GM23338 (cell line): Measurements from ENCODE around the gene RBM7. TPM values are rescaled to one million over a fixed set of nuclear protein-coding genes. Genes with fewer than 3 reads are reported as not detected.
A peak's percentile ranks its signal among the peaks of the same experiment; 100 is the strongest.

ENCODE experiments used
- ATAC-seq: fragments of 200-7000 bp; cut with Tn5 transposase; 3 replicates; pipeline ENCODE4 v1.9.1; 2020
- DNase-seq: peaks from one replicate; pipeline ENCODE4 v3.0.0-alpha.2; 2015; ENCODE audit warnings: low spot score
- H2AFZ ChIP-seq: fragments of 200-600 bp; sonication (generic); 2 replicates; pipeline ENCODE4 v1.8.0; 2016; ENCODE audit warnings: antibody characterized with exemption, mild to moderate bottlenecking, moderate library complexity
- H3F3A ChIP-seq: fragments of 200-600 bp; sonication (generic); replicated peaks from 2 replicates; pipeline ENCODE4 v1.8.0; 2017; ENCODE audit warnings: antibody characterized with exemption, mixed run types, low read depth
- H3K27ac ChIP-seq: fragments of 200-600 bp; sonication (generic); 2 replicates; pipeline ENCODE4 v1.6.1; 2016; ENCODE audit warnings: low read depth
- H3K27me3 ChIP-seq: fragments of 200-600 bp; sonication (generic); 2 replicates; pipeline ENCODE4 v1.8.0; 2016; ENCODE audit warnings: mild to moderate bottlenecking, mixed run types, moderate library complexity; ENCODE audit not compliant: insufficient read depth
- H3K36me3 ChIP-seq: fragments of 200-600 bp; sonication (generic); 2 replicates; pipeline ENCODE4 v1.8.0; 2016; ENCODE audit warnings: mild to moderate bottlenecking; ENCODE audit not compliant: insufficient read depth
- H3K4me1 ChIP-seq: fragments of 200-600 bp; sonication (generic); 2 replicates; pipeline ENCODE4 v1.8.0; 2016; ENCODE audit warnings: mild to moderate bottlenecking, moderate library complexity; ENCODE audit not compliant: insufficient read depth
- H3K4me2 ChIP-seq: fragments of 200-600 bp; sonication (generic); 2 replicates; pipeline ENCODE4 v1.7.1; 2017; ENCODE audit warnings: mixed run types
- H3K4me3 ChIP-seq: fragments of 200-600 bp; sonication (generic); 2 replicates; pipeline ENCODE4 v1.6.1; 2016; ENCODE audit warnings: mixed run types
- H3K79me2 ChIP-seq: fragments of 200-600 bp; sonication (generic); replicated peaks from 2 replicates; pipeline ENCODE4 v1.8.0; 2017; ENCODE audit warnings: mild to moderate bottlenecking; ENCODE audit not compliant: insufficient read depth
- H3K9me2 ChIP-seq: fragments of 200-600 bp; sonication (generic); 2 replicates; pipeline ENCODE4 v1.8.0; 2017; ENCODE audit not compliant: insufficient read depth
- H4K20me1 ChIP-seq: fragments of 200-600 bp; sonication (generic); replicated peaks from 2 replicates; pipeline ENCODE4 v1.8.0; 2017; ENCODE audit warnings: mild to moderate bottlenecking; ENCODE audit not compliant: insufficient read depth
- H3K27ac Mint-ChIP-seq: 2 replicates; pipeline ENCODE4 v1.8.0; 2020; ENCODE audit warnings: inconsistent platforms, mild to moderate bottlenecking, moderate library complexity, mixed read lengths
- H3K27me3 Mint-ChIP-seq: 3 replicates; pipeline ENCODE4 v1.8.0; 2022; ENCODE audit warnings: low read depth, mild to moderate bottlenecking, moderate library complexity, mixed read lengths, inconsistent platforms; ENCODE audit not compliant: insufficient read depth, poor library complexity
- H3K36me3 Mint-ChIP-seq: 3 replicates; pipeline ENCODE4 v1.8.0; 2021; ENCODE audit warnings: low read depth, mild to moderate bottlenecking, inconsistent platforms, moderate library complexity, mixed read lengths
- H3K4me1 Mint-ChIP-seq: 3 replicates; pipeline ENCODE4 v1.8.0; 2020; ENCODE audit warnings: mild to moderate bottlenecking, inconsistent platforms, mixed read lengths
- H3K4me3 Mint-ChIP-seq: 3 replicates; pipeline ENCODE4 v1.8.0; 2021; ENCODE audit warnings: moderate library complexity, mild to moderate bottlenecking, inconsistent platforms, mixed read lengths
- H3K9me3 Mint-ChIP-seq: 3 replicates; pipeline ENCODE4 v1.8.0; 2020; ENCODE audit warnings: moderate library complexity, mild to moderate bottlenecking, inconsistent platforms, mixed read lengths
- CTCF ChIP-seq, 2 experiments: fragments of 200-600 bp in 1 of 2; sonication (generic) in 1 of 2; conservative IDR thresholded peaks; 2 replicates each; pipeline versions ENCODE4 v1.5.1 to v1.6.1; 2016 to 2017; ENCODE audit warnings: antibody characterized with exemption in 2 of 2, low read depth in 2 of 2, mild to moderate bottlenecking in 2 of 2, moderate library complexity in 1 of 2
- ETS1 ChIP-seq: IDR thresholded peaks from 2 replicates; pipeline ENCODE4 v1.6.1; 2016; ENCODE audit warnings: antibody characterized with exemption
- EZH2 ChIP-seq: fragments of 200-600 bp; sonication (generic); IDR thresholded peaks from one replicate; pipeline ENCODE4 v1.8.0; 2017; ENCODE audit warnings: antibody characterized with exemption, mild to moderate bottlenecking, low read depth; ENCODE audit not compliant: unreplicated experiment
- EZH2phosphoT487 ChIP-seq: fragments of 200-600 bp; sonication (generic); IDR thresholded peaks from one replicate; pipeline ENCODE4 v1.8.1; 2018; ENCODE audit warnings: antibody characterized with exemption; ENCODE audit not compliant: unreplicated experiment
- JUNB ChIP-seq: IDR thresholded peaks from one replicate; pipeline ENCODE4 v1.6.1; 2016; ENCODE audit warnings: antibody characterized with exemption; ENCODE audit not compliant: unreplicated experiment
- NANOG ChIP-seq: IDR thresholded peaks from 2 replicates; pipeline ENCODE4 v1.6.1; 2016; ENCODE audit warnings: antibody characterized with exemption, borderline replicate concordance
- POLR2AphosphoS5 ChIP-seq: IDR thresholded peaks from 2 replicates; pipeline ENCODE4 v1.6.1; 2016; ENCODE audit warnings: antibody characterized with exemption, low read depth
- REST ChIP-seq: IDR thresholded peaks from one replicate; pipeline ENCODE4 v1.6.1; 2018; ENCODE audit warnings: antibody characterized with exemption; ENCODE audit not compliant: unreplicated experiment
- STAT1 ChIP-seq: IDR thresholded peaks from one replicate; pipeline ENCODE4 v1.6.1; 2016; ENCODE audit warnings: antibody characterized with exemption; ENCODE audit not compliant: unreplicated experiment
- ZNF114 ChIP-seq: fragments of 250-450 bp; sonication (Bioruptor Pico); IDR thresholded peaks from 2 replicates; pipeline ENCODE4 v1.5.0; 2020; ENCODE audit warnings: mild to moderate bottlenecking, moderate library complexity
- ZNF331 ChIP-seq: fragments of 250-450 bp; sonication (Bioruptor Pico); IDR thresholded peaks from 2 replicates; pipeline ENCODE4 v1.5.0; 2020; ENCODE audit warnings: low read depth, mild to moderate bottlenecking, moderate library complexity
- ZNF462 ChIP-seq: fragments of 250-450 bp; sonication (Bioruptor Pico); IDR thresholded peaks from 2 replicates; pipeline ENCODE4 v1.5.0; 2020; ENCODE audit warnings: mild to moderate bottlenecking, moderate library complexity
- polyA plus RNA-seq: library from polyadenylated mRNA; unstranded; fragments of >200 nt; fragmentation: Nextera tagmentation; extraction: Ambion mirVana; gene quantifications from 2 replicates; pipeline ENCODE4 v1.2.1, GENCODE V29; 2016
- total RNA-seq: library from RNA; depleted of rRNA; stranded (reverse); fragments of >200 nt; shearing (Covaris generic); gene quantifications from 2 replicates; pipeline ENCODE4 v1.2.3, GENCODE V29; 2014

RBM7 gene
- total and polyA plus RNA-seq, 2 experiments from 2014 or later, result 31.5 to 57.2 TPM

- Histone ChIP-seq H3K79me2 (peaks cover 50% of the 10 kb centered on the region), H3K36me3 (peaks cover 3% of the 10 kb centered on the region), H2AFZ (0 out of 2 replicates have a peak overlapping the region, but pooled peaks have one; percentile 5), H4K20me1 (no peaks in the 10 kb centered on the region), H3K4me2 (peak overlapping the region; percentile 81), H3K27me3 (no peaks in the 10 kb centered on the region), H3F3A (no peaks in the 10 kb centered on the region), H3K9me2 (no peaks in the 10 kb centered on the region), H3K27ac (peak overlapping the region; percentile 91), H3K4me3 (peak overlapping the region; percentile 72), H3K4me1 (peaks cover 28% of the 10 kb centered on the region)
- TF ChIP-seq POLR2AphosphoS5, result no peak
- TF ChIP-seq STAT1, result no peak
- no peak for TF ChIP-seq EZH2phosphoT487
- no peak for TF ChIP-seq REST
- TF ChIP-seq NANOG, result no peak
- no peak for TF ChIP-seq ZNF462 (CRISPR knock-in tag)
- TF ChIP-seq JUNB, result no peak
- no peak for TF ChIP-seq ZNF114
- TF ChIP-seq ZNF331, result no peak
- no peak for TF ChIP-seq EZH2
- no peak for TF ChIP-seq ETS1
- TF ChIP-seq CTCF (conservative IDR thresholded peaks at IDR 0.05; ENCODE audit: low read depth in 2 of 2), result no peak
- peak; percentile 85 for ATAC-seq
- peak; percentile 92 for DNase-seq
- H3K4me1 Mint-ChIP-seq, result peaks cover 40% of the 10 kb centered on the region
- H3K27ac Mint-ChIP-seq, result peak overlapping the region; percentile 100
- peaks cover 22% of the 10 kb centered on the region for H3K36me3 Mint-ChIP-seq
- H3K27me3 Mint-ChIP-seq, result peaks cover 17% of the 10 kb centered on the region
- no peaks in the 10 kb centered on the region for H3K9me3 Mint-ChIP-seq
- peak overlapping the region; percentile 95 for H3K4me3 Mint-ChIP-seq
Observed at GRCh38 chr11:114399490-114400215, 813 bp upstream of the RBM7 start.
